ENCODE measurements around the gene MTPN.

- TF ChIP-seq, protein P1, sequence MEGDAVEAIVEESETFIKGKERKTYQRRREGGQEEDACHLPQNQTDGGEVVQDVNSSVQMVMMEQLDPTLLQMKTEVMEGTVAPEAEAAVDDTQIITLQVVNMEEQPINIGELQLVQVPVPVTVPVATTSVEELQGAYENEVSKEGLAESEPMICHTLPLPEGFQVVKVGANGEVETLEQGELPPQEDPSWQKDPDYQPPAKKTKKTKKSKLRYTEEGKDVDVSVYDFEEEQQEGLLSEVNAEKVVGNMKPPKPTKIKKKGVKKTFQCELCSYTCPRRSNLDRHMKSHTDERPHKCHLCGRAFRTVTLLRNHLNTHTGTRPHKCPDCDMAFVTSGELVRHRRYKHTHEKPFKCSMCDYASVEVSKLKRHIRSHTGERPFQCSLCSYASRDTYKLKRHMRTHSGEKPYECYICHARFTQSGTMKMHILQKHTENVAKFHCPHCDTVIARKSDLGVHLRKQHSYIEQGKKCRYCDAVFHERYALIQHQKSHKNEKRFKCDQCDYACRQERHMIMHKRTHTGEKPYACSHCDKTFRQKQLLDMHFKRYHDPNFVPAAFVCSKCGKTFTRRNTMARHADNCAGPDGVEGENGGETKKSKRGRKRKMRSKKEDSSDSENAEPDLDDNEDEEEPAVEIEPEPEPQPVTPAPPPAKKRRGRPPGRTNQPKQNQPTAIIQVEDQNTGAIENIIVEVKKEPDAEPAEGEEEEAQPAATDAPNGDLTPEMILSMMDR (IDR thresholded peaks at IDR 0.05): no peak
- TF ChIP-seq POLR2AphosphoS5 (IDR thresholded peaks at IDR 0.05) (peak; percentile 75), EP300 (IDR thresholded peaks at IDR 0.05) (no peak)
These were observed at the start of gene MTPN for GRCh38 chr7:135977007-135977741.

Measured in gastroesophageal sphincter (tissue), 3 donors.